ENCODE data around the gene IL22RA2. TPM values are rescaled to one million over a fixed set of nuclear protein-coding genes. Genes with fewer than 3 reads are reported as not detected.

Gene IL22RA2
- total RNA-seq, 2 experiments from 2014 or later: not detected

DNA sequence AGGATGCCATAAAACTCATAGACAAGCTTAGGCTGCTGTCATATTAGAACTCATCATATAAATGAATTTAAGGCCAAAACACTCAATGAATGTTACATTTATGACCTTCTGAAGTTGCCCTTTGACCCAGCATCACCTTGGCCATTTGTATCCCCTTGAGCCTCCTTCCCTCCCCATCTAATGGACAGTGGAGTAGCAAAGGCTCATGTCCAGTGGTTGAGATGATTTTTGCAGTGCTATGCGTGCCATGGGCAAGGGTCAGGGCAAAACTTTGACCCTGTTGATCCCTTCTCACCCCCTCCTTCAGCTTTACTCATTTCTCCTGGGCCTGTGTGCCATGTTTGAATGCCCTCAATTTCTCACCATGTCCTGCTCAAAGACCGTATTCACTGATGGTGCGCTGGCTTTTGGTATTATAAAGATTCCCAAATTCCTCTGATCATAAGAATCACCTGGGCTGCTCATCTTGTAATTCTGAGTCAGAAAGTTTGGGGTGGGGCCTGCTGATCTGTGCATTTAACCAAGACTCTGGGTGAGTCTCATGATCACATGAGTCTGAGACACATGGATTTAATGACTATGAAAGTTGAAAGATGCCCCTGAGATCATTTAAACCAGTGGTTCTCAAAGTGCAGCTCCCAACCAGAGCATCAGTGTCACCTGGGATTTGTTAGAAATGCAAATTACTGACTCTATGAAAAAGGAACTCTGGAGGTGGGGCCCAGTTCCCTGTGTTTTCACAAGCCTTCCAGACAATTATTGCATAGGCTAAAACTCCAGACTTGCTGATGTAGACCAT is 71.2 kb downstream of the IL22RA2 start:
- POLR2A ChIA-PET: interaction anchor here (1.6 kb wide), 1 partner anchor 118 kb away, joined by 4 read pairs; no protein-coding TSS in a partner anchor
- DNase-seq (no peak), ATAC-seq (ENCODE audit: low read depth) (no peak)
- no peak overlapping the region for H3K27ac Mint-ChIP-seq
- peaks cover 12% of the 10 kb centered on the region for H3K36me3 Mint-ChIP-seq
- H3K9me3 Mint-ChIP-seq: peaks cover 5% of the 10 kb centered on the region
- peaks cover 31% of the 10 kb centered on the region for H3K4me1 Mint-ChIP-seq
- peak overlapping the region; percentile 3 for H3K4me3 Mint-ChIP-seq
- H3K27me3 Mint-ChIP-seq: peaks cover 4% of the 10 kb centered on the region

DNA sequence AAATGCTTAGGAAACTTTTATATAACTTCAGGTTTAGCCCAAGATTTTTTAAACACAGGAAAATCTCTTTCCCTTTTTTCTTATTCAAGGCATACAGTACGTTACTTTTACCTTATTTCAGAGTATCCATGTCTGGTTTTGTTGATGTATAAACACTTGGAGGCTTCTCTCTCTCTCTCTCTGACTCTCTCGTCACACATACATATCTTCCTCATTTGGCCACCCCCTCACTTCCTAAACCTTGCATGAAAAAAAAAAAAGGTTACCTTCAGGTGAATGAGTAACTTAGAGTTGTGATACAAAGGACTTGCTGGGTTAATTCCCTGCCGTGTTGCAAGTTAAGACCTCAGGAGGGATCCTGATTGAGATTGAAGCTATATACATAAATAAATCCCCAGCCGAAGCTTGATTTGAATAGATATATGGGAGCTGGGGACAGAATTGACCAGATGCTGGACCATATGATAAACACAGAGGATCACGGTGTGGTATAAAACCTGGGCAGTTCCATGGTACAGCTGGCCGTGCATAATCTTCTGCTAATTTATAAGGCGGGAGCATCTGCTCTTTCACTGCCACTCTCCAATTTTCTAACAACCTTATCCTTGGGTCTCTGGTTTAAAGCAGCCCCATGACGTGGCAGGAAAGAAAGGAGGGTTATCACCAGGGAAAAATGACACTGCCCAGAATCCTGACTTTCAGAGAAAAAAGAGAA is 73.6 kb downstream of the IL22RA2 start:
- no peak for ATAC-seq (ENCODE audit: low read depth)
- peaks cover 2% of the 10 kb centered on the region for H3K9me3 Mint-ChIP-seq
- POLR2A ChIA-PET: no interaction called here
- DNase-seq: no peak
- H3K4me3 Mint-ChIP-seq: no peak overlapping the region
- peaks cover 4% of the 10 kb centered on the region for H3K27me3 Mint-ChIP-seq
- peaks cover 10% of the 10 kb centered on the region for H3K36me3 Mint-ChIP-seq
- peaks cover 39% of the 10 kb centered on the region for H3K4me1 Mint-ChIP-seq
- H3K27ac Mint-ChIP-seq: no peak overlapping the region

DNA sequence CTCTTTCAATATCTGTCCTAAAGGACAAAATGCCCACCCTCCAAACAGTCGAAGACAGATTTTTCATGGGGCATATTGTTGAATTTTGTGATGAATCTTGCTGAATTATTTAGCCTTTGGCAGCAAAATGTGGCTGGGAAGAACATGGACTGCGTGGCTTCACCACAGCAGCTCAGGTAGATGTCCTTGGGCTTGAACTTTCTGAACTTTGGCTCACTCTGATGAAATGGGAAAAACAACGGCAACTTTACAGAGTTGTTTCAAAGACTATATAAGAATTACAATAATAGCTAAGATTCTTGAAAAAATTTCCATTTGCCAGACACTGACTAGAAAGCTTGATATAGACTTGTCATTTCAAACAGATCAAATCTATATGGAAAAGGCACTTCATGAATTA is 75.9 kb downstream of the IL22RA2 start:
- H3K27ac Mint-ChIP-seq: no peak overlapping the region
- DNase-seq: no peak
- POLR2A ChIA-PET: no interaction called here
- peaks cover 2% of the 10 kb centered on the region for H3K36me3 Mint-ChIP-seq
- peaks cover 4% of the 10 kb centered on the region for H3K27me3 Mint-ChIP-seq
- no peak for ATAC-seq (ENCODE audit: low read depth)
- H3K4me1 Mint-ChIP-seq: peaks cover 30% of the 10 kb centered on the region
- no peak overlapping the region for H3K4me3 Mint-ChIP-seq
- peaks cover 1% of the 10 kb centered on the region for H3K9me3 Mint-ChIP-seq

DNA sequence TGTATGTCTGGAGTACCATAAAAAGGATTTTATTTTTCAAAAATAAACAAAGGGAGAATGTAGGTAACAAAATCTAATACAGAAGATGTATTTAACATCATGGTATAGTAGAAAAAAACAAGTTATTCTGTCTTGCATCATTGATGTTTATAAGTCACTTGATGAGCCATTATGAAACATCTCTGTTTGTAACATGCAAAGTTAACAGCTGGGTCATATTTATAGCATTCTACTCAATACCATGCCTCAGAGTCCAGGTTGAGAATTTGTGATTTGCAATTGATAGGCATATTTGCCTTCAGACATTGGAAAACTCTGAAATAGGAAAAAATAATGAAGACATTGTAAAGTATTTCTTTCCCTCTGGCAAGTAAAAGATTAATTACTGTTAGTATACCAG is 76.4 kb downstream of the IL22RA2 start:
- ATAC-seq (ENCODE audit: low read depth) (no peak), DNase-seq (no peak)
- peaks cover 7% of the 10 kb centered on the region for H3K27me3 Mint-ChIP-seq
- peaks cover 1% of the 10 kb centered on the region for H3K9me3 Mint-ChIP-seq
- no peak overlapping the region for H3K4me3 Mint-ChIP-seq
- POLR2A ChIA-PET: no interaction called here
- H3K36me3 Mint-ChIP-seq: no peaks in the 10 kb centered on the region
- no peak overlapping the region for H3K27ac Mint-ChIP-seq
- peaks cover 29% of the 10 kb centered on the region for H3K4me1 Mint-ChIP-seq

DNA sequence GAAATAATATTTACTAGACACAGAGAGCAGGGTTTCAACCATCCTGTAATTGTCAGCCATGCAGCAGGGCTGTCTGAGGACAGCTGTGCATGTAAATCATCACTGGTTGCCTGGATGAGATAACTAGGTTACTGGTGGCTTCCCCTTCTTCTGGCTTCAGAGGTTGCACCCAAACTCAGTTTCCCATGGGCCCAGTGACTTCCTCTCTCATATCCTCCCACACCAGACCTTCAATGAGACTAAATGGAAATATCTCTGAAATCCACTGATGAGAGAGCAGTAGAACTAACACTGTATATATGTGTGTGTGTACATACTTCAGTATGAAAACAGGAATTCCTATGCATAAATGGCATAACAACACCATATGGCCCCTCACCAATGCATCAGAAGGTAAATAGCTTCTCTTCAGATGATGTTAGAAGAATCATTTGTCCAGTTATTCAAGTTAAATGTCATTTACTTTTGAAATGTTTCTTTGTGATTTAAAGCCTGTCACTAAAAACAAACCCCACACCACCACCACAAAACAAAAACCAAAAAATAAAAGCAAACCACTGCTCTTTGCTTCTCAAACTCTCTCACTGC is 77.7 kb downstream of the IL22RA2 start:
- H3K4me1 Mint-ChIP-seq: peaks cover 25% of the 10 kb centered on the region
- DNase-seq (no peak), ATAC-seq (ENCODE audit: low read depth) (peak; percentile 56)
- no peak overlapping the region for H3K4me3 Mint-ChIP-seq
- H3K27ac Mint-ChIP-seq: peak overlapping the region; percentile 37
- no peaks in the 10 kb centered on the region for H3K36me3 Mint-ChIP-seq
- H3K27me3 Mint-ChIP-seq: peaks cover 15% of the 10 kb centered on the region
- POLR2A ChIA-PET: no interaction called here
- H3K9me3 Mint-ChIP-seq: peaks cover 1% of the 10 kb centered on the region

DNA sequence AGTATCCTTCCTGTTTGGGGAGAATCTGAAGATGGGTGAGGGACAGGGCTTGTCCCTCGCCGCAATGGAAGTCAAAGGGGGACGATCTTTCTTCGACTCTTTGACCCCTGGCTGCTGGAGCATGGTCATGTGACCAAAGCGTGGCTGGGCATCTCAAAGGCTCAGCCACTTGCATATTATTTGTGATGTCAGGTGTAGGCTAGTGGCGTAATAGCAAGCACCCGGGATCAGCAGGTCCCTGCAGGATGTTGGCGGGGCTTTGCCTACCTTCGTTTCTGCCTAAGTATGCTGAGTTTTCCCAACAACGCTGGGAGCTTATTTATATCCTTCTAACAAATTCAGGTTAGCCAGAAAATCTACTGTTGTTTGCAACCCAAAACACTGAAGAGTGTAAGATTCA is 78.4 kb downstream of the IL22RA2 start:
- H3K9me3 Mint-ChIP-seq: peaks cover 1% of the 10 kb centered on the region
- H3K36me3 Mint-ChIP-seq: no peaks in the 10 kb centered on the region
- no peak overlapping the region for H3K4me3 Mint-ChIP-seq
- peaks cover 15% of the 10 kb centered on the region for H3K27me3 Mint-ChIP-seq
- ATAC-seq (ENCODE audit: low read depth): no peak
- H3K27ac Mint-ChIP-seq: no peak overlapping the region
- POLR2A ChIA-PET: no interaction called here
- peaks cover 25% of the 10 kb centered on the region for H3K4me1 Mint-ChIP-seq
- DNase-seq: no peak

DNA sequence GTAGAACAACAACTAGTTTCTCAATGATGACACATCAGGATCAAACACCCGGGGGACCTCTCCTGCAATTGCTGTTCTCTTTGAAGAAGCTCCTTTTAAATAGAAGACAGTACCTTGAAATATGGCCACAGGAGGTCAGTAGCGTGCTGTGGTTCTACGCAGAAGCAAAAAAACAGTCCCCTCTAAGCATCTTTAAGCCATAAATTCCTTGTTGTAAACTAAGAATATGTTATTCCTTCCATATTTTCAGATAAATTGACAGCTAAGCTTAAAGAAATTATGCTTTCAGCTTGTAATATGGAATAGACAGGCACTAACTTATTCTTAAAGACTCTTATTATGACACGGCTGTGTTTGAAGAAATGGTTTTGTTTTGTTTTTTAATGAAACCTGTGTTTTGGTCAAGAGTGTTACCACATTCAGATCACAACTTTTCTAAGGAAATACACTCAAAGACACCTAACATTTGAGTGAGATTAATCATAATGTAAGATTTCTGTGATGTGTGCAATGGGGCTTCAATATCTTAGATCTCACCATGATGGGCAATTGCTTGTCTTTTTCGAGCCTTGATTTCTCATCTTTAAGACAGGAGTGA is 78.9 kb downstream of the IL22RA2 start:
- DNase-seq (peak; percentile 43), ATAC-seq (ENCODE audit: low read depth) (peak; percentile 56)
- H3K4me3 Mint-ChIP-seq: no peak overlapping the region
- H3K27me3 Mint-ChIP-seq: peaks cover 15% of the 10 kb centered on the region
- peaks cover 21% of the 10 kb centered on the region for H3K4me1 Mint-ChIP-seq
- no peaks in the 10 kb centered on the region for H3K36me3 Mint-ChIP-seq
- no peak overlapping the region for H3K27ac Mint-ChIP-seq
- POLR2A ChIA-PET: no interaction called here
- H3K9me3 Mint-ChIP-seq: no peaks in the 10 kb centered on the region

Other genes with a start within 250 kb of the IL22RA2 start
- not detected for gene IL20RA, start 128.7 kb downstream of the IL22RA2 start, total RNA-seq
- 10 to 100 TPM; 29.1 to 29.8 TPM for gene IFNGR1, start 45.7 kb upstream of the IL22RA2 start, total RNA-seq